ENCODE measurements around the gene CAMK4.

GRCh38 chr5:111236995-111237394, 12.8 kb downstream of the CAMK4 start:
- TF ChIP-seq CTCF (IDR thresholded peaks at IDR 0.05; ENCODE audit: low read depth, low read length, poor library complexity, severe bottlenecking) (no peak), EZH2phosphoT487 (IDR thresholded peaks at IDR 0.05; ENCODE audit: borderline replicate concordance, low read length) (no peak)
